GM19372 (cell line): ENCODE data around the gene RTL1.

ENCODE experiments used
- ATAC-seq: cut with Tn5 transposase; IDR thresholded peaks from one replicate; pipeline ENCODE4 v1.9.1; 2021; ENCODE audit warnings: mild to moderate bottlenecking, low read depth, moderate library complexity; ENCODE audit not compliant: unreplicated experiment

Gene RTL1

DNA sequence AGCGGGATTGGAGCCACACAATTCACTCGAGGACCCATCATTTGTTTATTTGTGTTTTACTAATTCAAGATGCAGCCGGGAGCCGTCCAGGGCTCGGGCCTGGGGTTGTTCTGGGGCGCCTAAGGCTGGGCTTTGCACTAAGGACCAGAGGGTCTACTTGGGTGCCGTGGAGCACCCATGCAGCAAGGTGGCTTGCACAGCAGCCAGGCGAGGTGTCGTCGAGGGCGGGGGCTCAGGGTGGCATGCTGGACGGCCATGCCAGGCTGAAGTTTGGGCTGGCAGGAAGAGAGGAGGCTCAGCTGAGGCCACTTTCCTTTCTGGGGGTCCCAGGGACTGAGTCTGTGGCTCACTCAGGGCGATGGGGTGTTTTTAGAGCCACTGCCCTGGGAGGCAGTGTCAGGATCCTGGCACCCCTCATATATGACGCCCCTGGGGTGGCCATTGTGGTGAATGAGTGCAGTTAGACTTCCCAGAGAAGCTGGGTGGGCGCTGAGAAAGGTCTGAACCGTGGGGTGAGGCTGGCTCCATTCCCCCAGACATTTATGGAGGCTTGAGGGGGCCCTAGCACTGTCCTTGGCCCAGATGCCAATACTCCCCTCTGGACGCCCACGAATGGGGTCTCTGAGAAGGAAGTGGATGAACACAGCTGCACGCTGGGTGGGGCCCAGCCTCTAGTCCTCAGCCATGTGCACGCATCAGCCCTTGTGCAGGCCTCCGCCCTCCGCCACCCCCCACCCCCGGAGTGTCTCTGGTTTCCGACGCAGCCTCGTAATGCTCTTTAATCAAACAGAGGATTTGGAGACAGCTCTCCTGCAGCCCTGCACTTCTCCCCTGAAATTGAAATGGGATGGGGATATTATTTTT lies 66.3 kb downstream of the RTL1 start:
- ATAC-seq, result no peak

DNA sequence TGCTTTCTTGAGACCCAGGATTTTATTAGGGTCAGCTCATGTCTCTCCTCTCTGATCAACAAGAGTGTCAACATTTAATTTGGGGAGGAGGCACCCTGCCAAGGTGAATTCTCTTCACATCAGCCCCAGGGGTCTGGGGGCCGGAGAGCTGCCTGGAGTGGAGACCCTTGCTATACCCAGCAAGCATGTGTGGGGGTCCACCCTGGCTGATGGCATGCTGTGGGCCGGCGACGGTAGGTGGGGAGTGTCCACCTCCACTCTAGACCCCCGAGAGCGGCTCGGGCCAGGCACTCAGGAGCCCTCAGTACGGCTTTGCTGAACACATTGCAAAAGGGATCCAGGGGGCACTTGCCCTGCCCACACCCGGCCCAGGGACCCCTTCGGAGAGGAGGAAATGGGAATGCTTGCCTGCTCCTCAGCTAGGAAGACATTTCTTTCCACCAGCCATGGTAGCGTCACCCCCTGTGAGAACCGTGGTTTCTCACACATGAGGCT lies 67.2 kb downstream of the RTL1 start:
- no peak for ATAC-seq

DNA sequence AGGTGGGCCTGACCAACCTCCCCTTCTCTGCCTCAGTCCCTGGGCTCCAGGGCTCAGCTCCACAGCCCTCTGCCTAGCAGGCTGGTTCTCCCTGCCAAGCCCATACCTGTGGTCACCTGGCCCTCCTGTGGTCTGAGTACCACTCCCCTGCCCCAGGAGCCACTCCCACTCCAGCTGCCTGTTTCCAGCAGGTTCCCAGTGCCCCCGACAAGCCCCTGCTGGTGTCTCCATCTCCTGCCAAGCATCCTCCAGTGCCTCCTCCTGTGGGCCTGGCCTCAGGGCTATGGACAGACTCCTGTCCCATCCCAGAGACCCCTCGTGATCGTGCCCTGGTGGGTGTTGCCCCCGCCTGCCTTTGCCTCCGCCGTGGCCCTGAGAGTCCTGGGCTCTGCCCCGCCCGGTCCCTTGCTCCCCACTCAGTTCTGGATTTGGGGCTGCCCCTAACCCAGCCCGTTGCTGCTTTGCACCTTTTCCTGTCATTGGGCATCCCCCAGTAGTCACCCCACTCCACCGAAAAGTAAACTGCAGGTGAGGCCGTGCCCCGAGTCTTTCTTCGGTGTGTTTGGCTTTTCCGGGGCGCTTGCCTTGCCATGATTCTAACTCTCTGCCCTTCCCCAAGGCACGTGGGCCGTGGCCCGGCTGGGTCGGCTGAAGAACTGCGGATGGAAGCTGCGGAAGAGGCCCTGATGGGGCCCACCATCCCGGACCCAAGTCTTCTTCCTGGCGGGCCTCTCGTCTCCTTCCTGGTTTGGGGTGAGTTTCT lies 67.8 kb downstream of the RTL1 start:
- no peak for ATAC-seq

DNA sequence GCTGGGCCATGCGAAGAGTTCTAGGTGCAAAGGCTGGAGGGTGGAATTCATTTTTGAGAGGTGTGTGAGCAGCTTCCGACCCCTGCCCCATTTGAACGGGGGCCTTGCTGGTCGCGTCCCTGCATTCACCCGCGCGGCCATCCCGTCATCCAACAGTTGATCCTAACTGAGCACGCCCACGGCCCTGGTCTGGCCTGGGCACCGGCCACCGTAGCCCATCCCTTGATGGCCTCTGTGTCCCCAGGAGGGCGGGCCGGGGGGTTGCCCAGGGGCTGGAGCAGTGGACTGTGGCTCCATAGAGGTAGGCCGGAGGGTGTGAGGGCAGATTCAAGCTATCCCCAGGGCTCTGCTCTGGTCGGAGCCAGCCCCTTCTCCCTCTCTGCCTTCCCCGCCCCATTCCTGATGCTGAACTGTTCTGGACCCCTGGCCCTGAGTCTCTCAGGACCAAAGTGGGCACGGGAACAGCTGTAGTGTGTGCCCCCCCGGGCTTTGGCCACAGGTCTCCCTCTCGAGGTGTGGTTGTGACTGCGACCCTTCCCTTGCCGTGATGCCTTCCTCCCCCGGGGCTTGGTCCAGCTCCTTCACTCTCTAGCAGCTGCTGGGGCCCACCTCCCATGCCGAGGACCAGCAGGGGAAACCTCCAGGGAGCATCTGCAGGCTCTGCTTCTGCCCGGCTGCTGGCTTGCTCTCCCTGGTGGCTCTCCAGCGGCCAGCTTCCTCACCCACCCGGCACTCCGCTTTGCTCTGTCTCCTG lies 68.6 kb downstream of the RTL1 start:
- no peak for ATAC-seq

DNA sequence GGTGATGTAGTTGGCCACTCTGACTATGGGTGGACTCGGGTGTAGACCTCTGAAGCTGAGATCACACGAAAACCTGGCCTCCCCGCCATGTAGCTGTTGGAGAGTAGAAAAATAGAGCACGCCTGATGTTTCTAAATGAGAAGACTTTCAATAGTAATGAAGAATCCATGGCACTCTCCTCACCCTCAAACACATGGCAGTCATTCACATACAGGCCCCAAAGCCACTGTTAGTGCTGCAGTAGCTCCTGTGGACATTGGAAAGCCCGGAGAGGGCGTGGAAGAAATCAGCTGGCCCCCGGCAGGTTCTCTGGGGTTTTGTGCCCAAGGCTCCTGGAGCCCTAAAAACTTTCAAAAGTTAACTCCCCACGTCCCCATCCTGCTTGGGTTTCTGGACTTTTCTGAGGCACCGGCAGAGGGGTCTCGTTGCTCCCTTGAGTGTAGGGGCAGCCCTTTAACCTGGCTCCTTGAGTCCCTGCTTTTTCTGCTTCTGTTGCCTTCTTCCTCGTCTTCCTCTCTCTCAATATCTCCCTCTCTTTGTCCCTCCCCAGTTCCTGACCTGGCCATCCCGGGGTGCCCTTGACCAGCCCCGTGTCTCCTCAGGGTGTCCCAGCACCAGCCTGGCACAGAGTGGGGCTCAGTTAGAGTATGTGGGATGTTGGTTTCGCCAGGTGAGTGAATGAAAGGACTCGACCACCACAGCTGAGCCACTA lies 69.3 kb downstream of the RTL1 start:
- ATAC-seq, result no peak

DNA sequence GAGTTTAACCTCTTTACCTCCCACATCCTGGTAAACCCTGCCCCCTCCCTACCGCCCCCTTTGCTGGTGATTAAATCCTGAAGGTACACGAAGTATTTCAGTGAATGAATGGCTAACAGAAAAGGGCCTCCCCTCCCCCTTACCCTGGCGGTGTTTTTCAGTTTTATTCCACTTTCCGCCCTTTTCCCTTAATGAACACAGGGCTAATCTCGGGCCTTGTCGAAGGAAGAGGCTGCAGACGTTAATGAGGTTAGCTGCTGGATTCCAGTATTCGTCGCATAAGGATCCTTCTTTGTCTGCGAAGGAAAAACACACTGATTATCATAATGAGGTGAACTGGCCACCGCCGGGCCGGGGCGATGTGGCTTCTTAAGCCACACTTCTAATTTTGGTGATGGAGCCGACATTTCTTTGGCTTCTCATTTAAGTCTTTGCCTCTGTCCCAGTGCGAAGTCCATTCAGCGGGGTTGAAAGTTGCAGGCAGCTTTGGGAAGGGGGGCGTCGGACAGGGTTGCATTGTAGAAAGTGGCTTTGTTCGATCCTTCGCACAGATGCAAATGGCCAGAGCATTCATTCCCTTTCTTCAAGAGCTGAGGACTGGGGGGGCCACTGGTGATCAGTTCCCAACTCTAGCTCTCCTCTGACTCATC lies 71.1 kb downstream of the RTL1 start:
- no peak for ATAC-seq

DNA sequence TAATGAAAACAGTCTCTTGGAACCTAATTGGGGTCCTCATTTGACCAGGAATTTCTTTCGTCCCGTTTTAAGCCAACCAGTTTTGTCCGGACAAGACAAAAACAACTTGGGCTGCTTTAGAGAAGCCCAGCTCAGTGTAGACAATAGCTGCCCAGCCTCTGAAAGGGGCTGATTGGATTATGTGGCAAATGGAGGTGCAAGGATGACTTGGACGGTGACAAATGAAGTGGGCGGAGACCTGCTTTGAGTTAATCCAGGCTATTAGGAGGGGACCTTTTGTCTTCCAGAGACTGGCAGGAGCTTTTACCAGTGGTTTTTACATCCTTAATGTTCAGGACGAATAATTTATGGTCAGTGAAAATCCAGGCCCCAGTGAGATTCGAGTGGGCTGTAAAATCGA lies 72.8 kb downstream of the RTL1 start:
- no peak for ATAC-seq
